Measurements from ENCODE around the gene PEF1.
A peak's percentile ranks its signal among the peaks of the same experiment; 100 is the strongest.

Gene PEF1

GRCh38 chr1:31626223-31627207 lies 18.2 kb downstream of the PEF1 start:
- DNase-seq = no peak

GRCh38 chr1:31625561-31626222 lies 19.0 kb downstream of the PEF1 start:
- no peak for DNase-seq

GRCh38 chr1:31624731-31625514 lies 19.8 kb downstream of the PEF1 start:
- no peak for DNase-seq

- no peak for DNase-seq
Measured at GRCh38 chr1:31624309-31624708, 20.4 kb downstream of the PEF1 start.

- DNase-seq = no peak
Measured at GRCh38 chr1:31623365-31623764, 21.3 kb downstream of the PEF1 start.

- no peak for DNase-seq
Measured at GRCh38 chr1:31621847-31622730, 22.6 kb downstream of the PEF1 start.

- DNase-seq = no peak
Measured at GRCh38 chr1:31621498-31621820, 23.2 kb downstream of the PEF1 start.

GRCh38 chr1:31620631-31621497 lies 23.8 kb downstream of the PEF1 start:
- no peak for DNase-seq

- DNase-seq = no peak
Measured at GRCh38 chr1:31618916-31619846, 25.5 kb downstream of the PEF1 start.

- DNase-seq = peak; percentile 56
Measured at GRCh38 chr1:31617916-31618746, 26.5 kb downstream of the PEF1 start.

- DNase-seq = no peak
Measured at GRCh38 chr1:31617218-31617915, 27.3 kb downstream of the PEF1 start, which contains the start of gene HCRTR1. Gene HCRTR1 (plus strand): TSS chr1:31617689. CDS start chr1:31619193, 1,504 bp downstream.

- no peak for DNase-seq
Measured at GRCh38 chr1:31615939-31616338, 28.7 kb downstream of the PEF1 start.

- no peak for DNase-seq
Measured at GRCh38 chr1:31615414-31615813, 29.3 kb downstream of the PEF1 start.

- DNase-seq = no peak
Measured at GRCh38 chr1:31614414-31615005, 30.2 kb downstream of the PEF1 start.

GRCh38 chr1:31609514-31610118 lies 35.1 kb downstream of the PEF1 start:
- DNase-seq = no peak

GRCh38 chr1:31607360-31607759 lies 37.3 kb downstream of the PEF1 start:
- DNase-seq = no peak

- no peak for DNase-seq
Measured at GRCh38 chr1:31605908-31606427, 38.7 kb downstream of the PEF1 start.

Measured in stimulated activated CD4-positive, alpha-beta T cell treated with anti-CD3 and anti-CD28 coated beads, Interleukin-4, amount 100 ng/mL, for 1 hour (primary cell).